BJ (cell line): Measurements from ENCODE around the gene FNDC1. TPM values are rescaled to one million over a fixed set of nuclear protein-coding genes. Genes with fewer than 3 reads are reported as not detected.

ENCODE experiments used
- CTCF ChIA-PET: fragments of 350-600 bp; formaldehyde crosslinking; extraction: SDS; loops from one replicate; lab custom pipeline; 2021; ENCODE audit warnings: antibody characterized with exemption, inconsistent platforms; lab: Yijun Ruan, JAX
- POLR2A ChIA-PET: fragments of 300-600 bp; sonication (Branson Sonifier 250); formaldehyde crosslinking; extraction: SDS; loops from one replicate; lab custom pipeline; 2021; ENCODE audit warnings: antibody characterized with exemption; lab: Charles Lee
- DNase-seq: peaks from one replicate; pipeline ENCODE4 v3.0.0-alpha.2; 2011; ENCODE audit warnings: low read depth
- H3K27me3 ChIP-seq: 2 replicates; pipeline ENCODE4 v1.6.0; 2011; ENCODE audit warnings: low read length; ENCODE audit not compliant: control insufficient read depth, insufficient read depth
- H3K36me3 ChIP-seq: 2 replicates; pipeline ENCODE4 v1.5.1; 2011; ENCODE audit warnings: low read length; ENCODE audit not compliant: control insufficient read depth, insufficient read depth
- H3K4me3 ChIP-seq: 2 replicates; pipeline ENCODE4 v1.5.1; 2011; ENCODE audit warnings: low read depth, mild to moderate bottlenecking, control low read depth, low read length
- polyA plus RNA-seq: library from polyadenylated mRNA; depleted of rRNA; stranded (reverse); fragments of >200 nt; gene quantifications from 2 replicates; pipeline ENCODE4 v1.2.3, GENCODE V29; 2011
- TF ChIP-seq, protein P1 (sequence below): IDR thresholded peaks from 2 replicates; pipeline ENCODE4 v1.5.1; 2011; ENCODE audit warnings: low read depth, mild to moderate bottlenecking, control low read depth, inconsistent platforms, low read length, moderate library complexity; ENCODE audit not compliant: insufficient read depth

FNDC1 gene
- polyA plus RNA-seq, 1 experiment, result 0.10 TPM

DNA sequence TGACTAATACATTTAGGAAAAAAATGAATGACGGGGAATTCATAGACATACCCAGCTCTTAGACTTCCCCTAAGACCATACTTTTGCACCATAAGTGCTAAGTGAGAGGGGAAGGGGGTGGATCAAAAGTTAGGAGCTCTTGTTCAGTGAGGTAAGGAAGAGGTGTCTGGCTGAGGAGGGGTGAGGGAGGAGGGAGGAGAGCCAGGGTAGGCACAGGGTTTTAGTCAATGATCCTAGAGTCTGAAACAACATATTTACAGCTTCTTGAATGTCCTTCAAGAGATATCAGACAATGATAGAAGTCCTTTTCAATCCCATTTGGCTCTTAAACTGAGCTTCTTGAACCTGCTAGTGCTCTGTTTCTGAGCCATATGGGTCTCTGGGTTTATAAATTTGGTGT lies 135.4 kb downstream of the FNDC1 start:
- ChIA-PET POLR2A (no interaction called here), CTCF (interaction anchor here (1.5 kb wide), 1 partner anchor 52 kb away, joined by 4 read pairs; no protein-coding TSS in a partner anchor)
- H3K27me3 ChIP-seq, result no peaks in the 10 kb centered on the region
- no peaks in the 10 kb centered on the region for H3K36me3 ChIP-seq
- no peak overlapping the region for H3K4me3 ChIP-seq
- no peak for DNase-seq
- TF ChIP-seq, protein P1, sequence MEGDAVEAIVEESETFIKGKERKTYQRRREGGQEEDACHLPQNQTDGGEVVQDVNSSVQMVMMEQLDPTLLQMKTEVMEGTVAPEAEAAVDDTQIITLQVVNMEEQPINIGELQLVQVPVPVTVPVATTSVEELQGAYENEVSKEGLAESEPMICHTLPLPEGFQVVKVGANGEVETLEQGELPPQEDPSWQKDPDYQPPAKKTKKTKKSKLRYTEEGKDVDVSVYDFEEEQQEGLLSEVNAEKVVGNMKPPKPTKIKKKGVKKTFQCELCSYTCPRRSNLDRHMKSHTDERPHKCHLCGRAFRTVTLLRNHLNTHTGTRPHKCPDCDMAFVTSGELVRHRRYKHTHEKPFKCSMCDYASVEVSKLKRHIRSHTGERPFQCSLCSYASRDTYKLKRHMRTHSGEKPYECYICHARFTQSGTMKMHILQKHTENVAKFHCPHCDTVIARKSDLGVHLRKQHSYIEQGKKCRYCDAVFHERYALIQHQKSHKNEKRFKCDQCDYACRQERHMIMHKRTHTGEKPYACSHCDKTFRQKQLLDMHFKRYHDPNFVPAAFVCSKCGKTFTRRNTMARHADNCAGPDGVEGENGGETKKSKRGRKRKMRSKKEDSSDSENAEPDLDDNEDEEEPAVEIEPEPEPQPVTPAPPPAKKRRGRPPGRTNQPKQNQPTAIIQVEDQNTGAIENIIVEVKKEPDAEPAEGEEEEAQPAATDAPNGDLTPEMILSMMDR, result no peak

DNA sequence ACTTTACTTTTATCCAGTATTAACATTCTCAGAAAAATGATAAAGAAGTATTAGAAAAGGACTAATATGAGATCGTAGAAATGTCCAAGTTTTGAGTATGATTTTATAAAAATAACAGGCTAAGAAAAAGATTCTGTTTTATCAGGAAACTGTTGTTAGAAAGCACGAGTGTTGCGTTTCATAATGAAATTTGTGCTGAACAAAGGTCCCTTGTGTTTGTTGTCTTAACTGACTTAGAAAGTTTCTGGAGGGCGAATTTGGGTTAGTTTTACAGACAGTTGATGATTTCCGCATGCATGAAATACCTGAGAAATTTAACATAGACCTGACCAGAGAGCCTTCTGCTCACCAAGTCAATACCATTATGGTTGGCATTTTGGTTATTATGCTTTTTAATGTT lies 136.0 kb downstream of the FNDC1 start:
- ChIA-PET POLR2A (no interaction called here), CTCF (interaction anchor here (1.5 kb wide), 1 partner anchor 53 kb away, joined by 4 read pairs; no protein-coding TSS in a partner anchor)
- TF ChIP-seq, protein P1, result no peak
- Histone ChIP-seq H3K36me3 (no peaks in the 10 kb centered on the region), H3K27me3 (no peaks in the 10 kb centered on the region), H3K4me3 (no peak overlapping the region)
- DNase-seq, result no peak

DNA sequence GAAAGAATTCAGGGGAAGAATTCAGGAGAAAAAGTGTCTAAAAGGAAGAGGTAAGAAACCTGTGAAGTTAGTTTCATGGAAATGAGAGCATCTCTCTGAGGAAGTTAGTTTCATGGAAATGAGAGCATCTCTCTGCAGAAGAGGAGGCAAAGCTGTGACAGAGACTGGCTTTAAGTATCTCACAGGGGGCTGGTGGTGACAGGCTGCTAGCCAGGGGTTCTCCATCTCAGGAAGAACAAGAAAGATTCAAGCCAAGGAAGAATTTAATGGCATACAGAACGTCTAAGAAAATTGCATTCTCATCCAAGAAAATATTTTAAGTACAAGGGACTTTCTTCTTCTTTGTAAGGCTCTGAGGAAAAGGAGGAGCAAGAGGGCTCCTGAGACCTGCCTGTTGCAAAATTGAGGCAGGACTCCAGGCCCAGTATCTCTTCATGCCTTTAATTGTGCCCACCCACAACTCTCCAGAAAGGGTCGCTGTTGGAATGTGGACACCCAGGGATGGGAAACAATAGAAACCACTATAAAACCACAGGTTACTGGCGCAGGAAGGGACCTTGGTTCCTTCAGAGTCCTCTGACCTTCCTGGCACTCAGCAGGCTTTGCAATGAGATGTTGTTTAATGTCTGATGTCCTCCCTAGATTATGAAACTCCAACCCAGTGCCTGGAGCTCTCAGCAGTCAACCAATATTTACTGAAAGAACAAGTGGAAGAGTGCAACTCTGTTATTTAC lies 136.8 kb downstream of the FNDC1 start:
- TF ChIP-seq, protein P1, result no peak
- DNase-seq, result no peak
- H3K36me3 ChIP-seq, result no peaks in the 10 kb centered on the region
- no peaks in the 10 kb centered on the region for H3K27me3 ChIP-seq
- ChIA-PET CTCF (interaction anchor here (1.5 kb wide), 1 partner anchor 54 kb away, joined by 4 read pairs; no protein-coding TSS in a partner anchor), POLR2A (no interaction called here)
- no peak overlapping the region for H3K4me3 ChIP-seq

DNA sequence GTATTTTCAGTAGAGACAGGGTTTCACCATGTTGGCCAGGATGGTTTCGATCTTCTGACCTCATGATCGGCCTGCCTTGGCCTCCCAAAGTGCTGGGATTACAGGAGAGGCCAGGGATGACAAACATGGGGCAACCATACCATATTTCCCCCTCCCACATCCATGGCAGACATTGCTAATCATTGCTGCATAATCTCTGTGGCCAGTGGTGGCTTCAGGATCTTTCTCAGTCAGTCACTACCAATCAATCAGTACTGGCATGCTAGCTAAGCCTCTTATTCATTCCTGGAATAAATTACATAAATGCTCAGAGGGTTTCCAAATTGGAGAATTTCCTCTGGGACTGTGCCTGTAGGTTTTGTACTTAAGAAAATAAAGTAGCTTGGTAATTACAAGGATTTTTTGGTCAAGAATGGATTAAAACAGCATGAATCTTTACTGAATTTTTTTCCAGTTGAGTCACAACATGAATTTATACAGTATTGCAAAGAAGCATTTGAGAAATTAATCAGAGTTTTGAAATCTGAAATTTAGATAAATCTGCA lies 138.1 kb downstream of the FNDC1 start:
- peak; percentile 9 for DNase-seq
- H3K4me3 ChIP-seq, result no peak overlapping the region
- TF ChIP-seq, protein P1, result no peak
- ChIA-PET POLR2A (interaction anchor here (0.6 kb wide), 1 partner anchor 130 kb away, joined by 4 read pairs; no protein-coding TSS in a partner anchor), CTCF (no interaction called here)
- H3K27me3 ChIP-seq, result no peaks in the 10 kb centered on the region
- H3K36me3 ChIP-seq, result no peaks in the 10 kb centered on the region

DNA sequence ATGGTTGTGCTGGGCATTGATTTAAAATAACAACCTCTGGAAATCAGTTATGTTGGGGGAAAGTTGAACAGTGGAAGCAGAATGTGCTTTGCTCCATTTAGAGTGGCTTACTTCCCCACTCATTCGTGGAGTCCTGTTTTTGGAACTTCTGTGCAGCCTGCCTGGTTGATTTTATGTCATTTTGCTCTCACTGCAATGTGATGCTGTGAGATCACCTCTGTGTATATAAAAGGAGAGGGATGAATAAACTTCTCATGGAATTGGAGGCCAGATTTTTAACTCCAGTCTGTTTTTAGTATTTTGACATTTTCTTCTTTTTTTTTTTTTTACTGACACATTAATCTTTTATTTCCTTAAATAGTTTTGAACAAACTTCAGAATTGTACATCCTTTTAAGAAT lies 139.0 kb downstream of the FNDC1 start:
- DNase-seq, result no peak
- POLR2A ChIA-PET, result no interaction called here

More for the DNA sequence above, 139.0 kb downstream of the FNDC1 start:
- Histone ChIP-seq H3K27me3 (no peaks in the 10 kb centered on the region), H3K36me3 (no peaks in the 10 kb centered on the region), H3K4me3 (no peak overlapping the region)
- CTCF ChIA-PET, result no interaction called here
- TF ChIP-seq, protein P1, result no peak
